NCI-H69 (cell line): ENCODE data around the gene PIEZO2.
"Not testable (repeated sequence)": the region's sequence is repeated elsewhere in the genome, so short reads cannot be mapped to it uniquely, and the experiment has no call there.

Experiments
- DNase-seq: peaks from one replicate; lab custom pipeline; 2025; lab: John Stamatoyannopoulos, UW

The PIEZO2 gene

GRCh38 chr18:10926621-10927161, 222.7 kb downstream of the PIEZO2 start:
- no peak for DNase-seq

DNA sequence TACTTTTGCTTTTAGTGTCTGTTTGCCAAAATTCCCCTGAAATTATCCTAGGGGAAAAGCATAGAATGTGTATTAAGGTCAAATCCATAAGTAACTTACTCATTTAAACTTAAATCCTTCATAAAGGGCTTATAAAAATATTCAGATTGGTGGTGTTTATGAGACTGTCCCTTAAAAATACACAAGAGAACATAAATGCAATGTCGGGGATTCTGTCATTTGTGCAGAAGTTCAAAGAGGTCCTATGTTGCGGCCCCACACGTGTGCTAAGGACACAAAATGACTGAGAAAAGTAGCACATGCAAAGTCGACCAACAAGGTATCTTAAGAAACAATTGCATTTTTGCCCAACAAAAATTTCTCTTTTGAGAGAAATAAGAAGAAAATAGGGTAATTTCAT, 225.1 kb downstream of the PIEZO2 start:
- no peak for DNase-seq

- DNase-seq, result no peak
These were observed 225.8 kb downstream of the PIEZO2 start for GRCh38 chr18:10923551-10924070.

DNA sequence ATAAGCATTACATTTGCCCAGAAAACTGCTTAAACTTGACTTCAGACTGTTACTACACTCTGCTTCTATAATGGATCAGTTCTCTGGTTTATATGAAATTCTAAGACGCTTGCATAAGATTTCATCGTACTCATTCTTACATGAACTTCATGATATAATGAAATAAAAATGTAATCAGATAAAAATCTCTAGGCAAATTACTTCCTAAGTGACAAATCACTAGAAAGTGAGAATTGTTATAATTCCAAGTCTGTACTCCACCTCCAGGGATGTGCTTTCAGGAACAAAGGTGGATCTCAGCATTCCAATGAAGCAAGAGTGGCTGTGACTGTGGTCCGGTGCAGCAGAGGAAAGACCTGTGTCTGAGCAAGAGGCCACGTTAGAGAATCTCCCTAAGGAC, 226.2 kb downstream of the PIEZO2 start:
- no peak for DNase-seq

DNA sequence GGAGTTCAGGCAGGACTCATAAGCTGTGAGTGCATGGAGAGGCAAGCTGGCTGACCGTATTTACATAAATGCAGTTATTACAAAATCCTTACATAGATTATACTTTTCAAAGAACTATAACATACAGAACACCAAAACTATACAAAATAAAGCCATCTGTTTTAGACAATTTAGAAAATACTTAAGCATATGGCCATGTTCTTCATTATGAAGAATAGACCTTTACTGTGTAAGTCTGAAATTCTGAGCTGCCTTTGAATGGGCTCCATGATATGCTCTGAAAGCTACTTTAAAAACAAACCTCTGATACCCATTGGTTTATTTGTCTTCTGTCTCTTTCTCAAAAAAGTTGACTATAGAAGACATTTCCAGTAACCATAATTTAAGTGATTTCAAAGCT, 226.7 kb downstream of the PIEZO2 start:
- not testable (repeated sequence) for DNase-seq

DNA sequence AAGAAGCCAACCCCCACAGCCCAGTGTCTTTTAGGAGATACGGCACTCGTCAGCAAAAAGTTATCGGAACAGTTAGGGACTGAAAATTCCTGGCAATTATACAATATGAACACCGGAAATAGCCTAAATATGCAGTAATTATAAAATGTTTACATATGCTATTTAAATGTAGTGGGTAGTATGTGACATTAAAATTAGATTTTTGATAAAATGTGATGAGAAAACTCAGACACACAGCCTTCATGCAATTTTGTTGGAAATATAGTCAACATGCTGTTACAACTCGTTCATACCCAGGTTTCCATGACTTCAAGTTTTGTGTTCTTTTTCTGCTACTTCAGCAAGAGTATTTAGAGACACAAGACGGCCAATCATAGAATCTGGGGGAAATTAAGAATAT, 229.1 kb downstream of the PIEZO2 start:
- DNase-seq, result not testable (repeated sequence)

GRCh38 chr18:10919851-10920250, 229.5 kb downstream of the PIEZO2 start:
- no peak for DNase-seq

- no peak for DNase-seq
These were observed 232.5 kb downstream of the PIEZO2 start for GRCh38 chr18:10916865-10917264.

GRCh38 chr18:10916387-10916786, 233.0 kb downstream of the PIEZO2 start:
- no peak for DNase-seq

GRCh38 chr18:10915748-10916147, 233.6 kb downstream of the PIEZO2 start:
- DNase-seq, result not testable (repeated sequence)

GRCh38 chr18:10914610-10915009, 234.8 kb downstream of the PIEZO2 start:
- not testable (repeated sequence) for DNase-seq

DNA sequence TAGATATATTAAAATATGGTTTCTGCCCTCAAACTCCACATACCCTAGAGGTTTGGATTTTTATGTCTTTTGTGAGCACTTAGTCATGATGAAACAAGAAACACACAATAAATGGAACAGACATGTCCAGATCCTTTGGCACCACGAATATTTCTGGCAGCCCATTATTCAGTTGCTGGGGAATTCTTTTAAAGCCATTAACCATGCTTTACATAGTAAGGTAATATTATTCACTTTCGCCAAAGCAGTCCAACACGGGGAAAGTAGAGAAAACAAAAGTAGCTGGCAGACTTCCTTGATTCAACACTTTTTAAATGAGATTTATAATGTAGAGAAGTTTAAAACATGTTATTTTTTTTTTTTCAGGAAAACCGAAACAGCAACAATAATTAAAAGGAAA, 235.4 kb downstream of the PIEZO2 start:
- no peak for DNase-seq

DNA sequence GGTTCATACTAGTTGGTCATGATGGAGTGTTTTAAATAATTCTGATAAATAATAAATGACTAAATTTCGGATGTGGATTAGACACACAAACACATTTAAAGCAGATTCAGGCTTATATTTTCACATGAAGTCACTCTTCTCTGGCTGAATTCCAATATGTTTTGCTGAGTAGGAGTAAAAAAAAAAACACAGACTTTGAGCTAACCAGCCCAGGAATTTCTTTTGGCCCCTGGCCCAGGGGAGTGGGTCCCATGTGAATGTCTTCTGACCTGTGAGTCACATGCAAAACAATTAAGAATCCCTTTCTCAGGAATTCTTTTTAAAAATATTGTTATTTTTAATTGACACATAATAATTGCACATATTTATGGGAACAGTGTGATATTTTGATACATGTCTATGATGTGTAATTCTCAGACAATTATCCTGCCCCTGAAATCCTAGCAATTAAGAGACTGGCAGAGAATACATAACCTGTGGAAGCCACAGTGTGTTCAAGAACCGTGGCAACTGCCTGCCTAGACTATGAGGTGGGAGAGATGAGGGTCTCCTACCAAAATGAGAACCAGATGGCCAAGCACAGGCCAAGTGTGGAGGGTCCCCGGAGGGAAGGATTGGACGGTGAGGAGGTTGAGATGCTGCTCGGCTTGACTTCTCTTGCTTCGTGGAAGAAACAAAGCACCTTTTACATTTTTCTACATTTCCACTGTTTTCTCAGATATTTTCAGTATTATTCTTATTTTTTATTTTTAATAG, 236.4 kb downstream of the PIEZO2 start:
- DNase-seq, result no peak

- DNase-seq, result no peak
These were observed 239.6 kb downstream of the PIEZO2 start for GRCh38 chr18:10909724-10910123.

- DNase-seq, result no peak
These were observed 240.6 kb downstream of the PIEZO2 start for GRCh38 chr18:10908760-10909159.

- DNase-seq, result no peak
These were observed 241.6 kb downstream of the PIEZO2 start for GRCh38 chr18:10907749-10908148.

GRCh38 chr18:10901329-10901728, 248.0 kb downstream of the PIEZO2 start:
- no peak for DNase-seq

GRCh38 chr18:10900435-10900834, 248.9 kb downstream of the PIEZO2 start:
- no peak for DNase-seq

GRCh38 chr18:10899481-10899880, 249.9 kb downstream of the PIEZO2 start:
- no peak for DNase-seq

GRCh38 chr18:10898417-10898974, 250.9 kb downstream of the PIEZO2 start:
- DNase-seq, result no peak

DNA sequence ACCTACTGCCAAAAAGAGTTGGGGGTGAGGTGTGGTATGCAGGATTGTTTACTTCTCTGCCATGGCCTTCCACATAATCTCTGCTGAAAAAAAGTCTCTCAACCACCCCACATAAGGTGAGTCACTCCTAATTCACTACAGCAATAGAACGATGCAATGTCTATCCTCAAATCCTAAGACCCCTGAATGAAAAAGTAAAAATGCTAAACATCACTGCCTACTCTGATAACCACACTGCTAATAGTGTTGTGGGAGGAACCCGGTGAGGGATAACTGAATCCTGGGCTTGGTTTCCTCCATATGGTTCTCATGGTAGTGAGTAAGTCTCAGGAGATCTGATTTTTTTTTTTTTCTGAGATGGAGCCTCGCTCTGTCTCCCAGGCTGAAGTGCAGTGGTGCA, 252.5 kb downstream of the PIEZO2 start:
- DNase-seq, result no peak

- no peak for DNase-seq
These were observed 253.4 kb downstream of the PIEZO2 start for GRCh38 chr18:10895976-10896375.

GRCh38 chr18:10894501-10894900, 254.9 kb downstream of the PIEZO2 start:
- no peak for DNase-seq
